NOMO-1 treated with DMSO at 0.1 percent for 48 hours (cell line): Measurements from ENCODE around the gene APLN.

ENCODE experiments used
- DNase-seq: peaks from one replicate; lab custom pipeline; 2025; ENCODE audit not compliant: unreplicated experiment; lab: John Stamatoyannopoulos, UW

APLN gene

DNA sequence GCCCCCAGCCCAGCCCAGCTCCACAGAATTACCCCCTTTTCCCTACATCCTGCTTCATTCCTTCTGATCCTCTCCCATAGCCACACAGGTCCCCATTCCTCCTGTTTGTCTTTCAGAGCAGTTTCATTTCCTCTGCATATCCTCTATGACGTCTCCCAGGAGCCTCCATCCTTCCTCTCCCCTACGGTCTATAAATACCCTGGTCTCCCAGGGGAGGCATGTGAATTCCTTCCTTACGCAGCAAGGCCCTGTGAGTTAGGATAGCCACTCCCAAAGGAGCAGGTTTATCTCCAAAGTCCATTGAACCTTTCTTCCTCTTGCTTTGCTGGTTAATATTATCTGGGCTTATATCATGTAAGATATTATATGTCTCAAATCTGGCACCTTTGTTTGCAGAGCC lies 8.4 kb upstream of the APLN start:
- no peak for DNase-seq

DNA sequence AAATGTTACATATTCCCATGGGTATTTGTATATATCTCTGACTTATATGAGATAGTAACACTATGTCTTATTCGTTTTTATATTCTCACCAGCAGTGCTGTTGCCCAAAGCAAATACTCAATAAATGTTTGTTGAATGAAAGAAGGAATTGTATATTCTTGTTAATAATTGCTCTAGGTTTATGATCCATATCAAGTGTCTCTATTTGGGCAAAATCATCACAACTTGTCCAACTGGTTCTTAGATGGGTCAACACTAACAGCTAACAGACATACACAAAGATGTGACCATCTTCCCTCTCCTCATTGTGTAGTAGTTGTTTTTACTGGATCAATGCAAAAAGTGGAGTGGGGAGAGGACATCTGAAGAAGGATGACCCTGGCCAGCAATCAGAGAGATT lies 6.6 kb upstream of the APLN start:
- DNase-seq = no peak

- DNase-seq = no peak
Measured at GRCh38 chrX:129659861-129660260, 5.1 kb upstream of the APLN start.

GRCh38 chrX:129659141-129659540 lies 4.4 kb upstream of the APLN start:
- DNase-seq = no peak

DNA sequence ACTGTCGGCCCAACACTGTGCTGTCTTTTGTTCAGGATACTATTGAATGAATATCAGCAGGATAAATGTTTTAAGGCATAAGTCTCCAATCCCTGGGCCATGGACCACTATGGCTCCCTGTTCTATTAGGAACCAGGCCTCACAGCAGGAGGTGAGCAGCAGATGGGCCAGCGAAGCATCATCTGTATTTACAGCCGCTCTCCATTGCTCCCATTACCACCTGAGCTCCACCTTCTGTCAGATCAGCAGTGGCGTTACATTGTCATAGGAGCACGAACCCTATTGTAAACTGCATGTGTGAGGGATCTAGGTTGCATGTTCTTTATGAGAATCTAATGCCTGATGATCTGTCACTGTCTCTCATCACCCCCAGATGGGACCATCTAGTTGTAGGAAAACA lies 3.7 kb upstream of the APLN start:
- DNase-seq = no peak

- no peak for DNase-seq
Measured at GRCh38 chrX:129655547-129656249, 942 bp upstream of the APLN start.

GRCh38 chrX:129653971-129654651 lies 645 bp downstream of the APLN start:
- DNase-seq = no peak

DNA sequence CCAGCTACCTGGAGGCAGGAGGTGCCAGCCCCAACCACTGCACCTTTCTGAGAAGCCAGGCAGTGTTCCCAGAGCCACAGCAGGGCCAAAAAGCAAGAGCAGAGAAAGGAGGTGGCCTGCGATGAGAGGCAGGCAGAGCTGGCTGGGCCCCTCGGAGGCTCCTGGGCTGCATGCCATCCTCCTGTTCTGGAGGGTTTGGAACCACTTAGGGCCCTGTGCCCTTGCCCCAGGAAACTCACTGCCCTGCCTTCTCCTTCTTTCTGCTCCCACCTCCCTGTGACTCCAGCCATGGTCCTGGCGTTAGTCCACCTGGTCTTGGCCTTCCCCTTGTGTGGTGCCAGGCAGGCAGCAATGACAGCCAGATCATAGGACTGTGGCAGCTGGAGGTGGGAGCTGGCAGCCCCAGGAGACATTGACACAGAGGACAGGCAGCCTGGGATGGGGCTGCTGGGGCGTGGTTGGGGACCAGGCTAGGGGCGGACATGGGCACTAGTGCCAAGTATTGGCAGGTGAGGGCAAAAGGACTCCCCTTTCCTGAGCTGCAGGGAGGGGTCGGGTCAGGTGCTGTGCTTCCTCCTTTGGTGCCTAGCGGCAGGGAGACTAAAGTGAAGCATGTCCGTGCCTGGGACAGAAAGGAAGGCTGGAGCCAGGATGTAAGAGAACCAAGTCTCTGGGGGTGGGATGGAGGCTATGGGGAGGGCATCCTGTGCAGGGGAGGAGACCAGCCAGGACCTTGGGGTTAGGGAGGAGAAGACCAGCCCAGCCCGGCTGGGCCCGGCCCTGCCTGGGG lies 1.4 kb downstream of the APLN start:
- DNase-seq = no peak

DNA sequence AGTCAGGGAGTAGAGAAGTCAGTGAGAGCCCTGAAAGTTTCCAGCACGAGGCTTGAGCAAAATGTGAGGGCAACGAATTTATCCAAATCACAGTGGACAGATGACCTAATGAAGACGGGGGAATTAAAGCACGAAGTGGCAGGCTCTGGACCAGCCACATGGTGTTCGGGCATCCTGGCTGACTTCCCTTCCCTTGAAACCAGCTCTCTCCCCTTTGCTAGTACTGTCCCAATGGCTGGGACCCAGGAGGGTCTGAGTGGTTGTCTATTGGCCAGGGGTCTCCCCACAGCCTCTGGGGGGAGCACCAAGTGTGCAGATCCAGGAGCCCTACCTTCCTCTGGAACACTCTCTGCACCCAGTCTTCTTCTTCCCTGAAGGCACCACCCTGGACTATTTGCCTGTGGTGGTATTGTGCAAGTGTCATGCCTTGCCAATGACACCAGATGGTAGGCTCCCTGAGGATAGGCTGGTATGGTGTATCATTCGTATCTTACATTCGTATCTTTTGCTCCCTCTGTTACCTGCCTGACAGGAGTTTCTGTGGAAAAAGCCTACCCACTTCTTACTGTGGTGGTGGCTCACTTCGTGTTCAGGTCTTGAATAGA lies 2.1 kb downstream of the APLN start:
- no peak for DNase-seq

DNA sequence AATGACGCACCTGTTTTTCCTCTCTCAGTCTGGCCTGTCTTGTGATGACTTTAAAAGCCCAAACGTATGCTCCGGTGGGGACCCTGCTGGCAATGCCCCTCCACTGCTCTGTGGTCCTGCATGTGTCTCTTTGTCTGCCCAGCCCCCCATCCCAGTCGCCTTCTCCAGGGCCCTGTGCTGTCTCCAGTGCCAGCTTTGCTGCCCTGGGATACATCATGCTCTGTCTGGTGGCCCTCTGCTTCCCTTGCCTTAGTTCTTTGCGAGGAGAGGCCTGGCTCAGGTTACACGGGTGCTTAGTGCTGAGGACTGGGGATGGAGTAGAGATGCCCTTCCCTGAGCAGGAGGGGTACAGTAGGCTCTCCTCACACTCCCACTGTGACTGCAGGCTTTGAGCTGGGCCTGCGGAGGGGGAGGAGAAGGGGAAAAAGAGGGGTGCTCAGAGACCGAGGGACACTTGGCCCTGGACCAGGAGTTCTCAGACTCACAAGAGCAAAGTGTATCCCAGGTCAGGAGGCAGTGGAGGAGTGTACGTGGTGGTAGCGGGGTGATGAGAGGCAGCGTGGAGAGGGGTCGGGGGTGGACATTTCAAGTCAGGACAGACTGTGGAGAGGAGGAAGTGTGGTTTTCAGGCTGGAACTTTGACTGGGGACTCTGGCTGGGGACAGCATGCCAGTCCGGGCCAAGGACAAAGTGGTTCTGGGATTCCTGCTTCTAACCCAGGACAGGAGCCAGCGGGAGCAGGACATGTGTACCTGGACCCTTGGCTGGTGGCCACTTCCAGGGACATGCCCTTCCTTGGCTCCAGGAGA lies 2.8 kb downstream of the APLN start:
- no peak for DNase-seq

- no peak for DNase-seq
Measured at GRCh38 chrX:129650821-129651510, 3.8 kb downstream of the APLN start.

DNA sequence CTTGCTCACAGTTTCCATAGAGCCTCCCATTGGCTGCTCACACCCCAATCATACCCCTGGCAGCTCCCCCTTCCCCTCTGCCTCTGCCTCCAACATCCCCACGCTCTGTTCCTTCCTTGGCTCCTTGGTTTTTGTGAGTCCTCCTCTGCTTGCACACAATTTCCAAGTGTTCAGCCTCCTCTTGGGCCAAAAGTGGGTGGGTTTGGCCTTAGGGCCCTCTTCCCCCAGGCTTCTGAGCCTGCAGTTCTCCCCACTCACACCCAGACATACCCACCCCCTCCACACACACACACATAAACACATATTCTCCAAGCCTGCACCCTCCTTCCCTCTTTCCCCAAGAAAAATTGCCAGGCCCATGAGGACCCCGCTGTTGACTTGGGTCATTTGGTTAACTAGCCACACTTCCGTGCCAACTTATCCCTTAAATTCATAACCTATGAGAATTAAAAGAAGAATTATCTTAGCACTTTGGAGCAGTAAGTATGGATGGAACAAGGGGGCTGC lies 4.5 kb downstream of the APLN start:
- DNase-seq = no peak

GRCh38 chrX:129649268-129650182 lies 5.2 kb downstream of the APLN start:
- no peak for DNase-seq

DNA sequence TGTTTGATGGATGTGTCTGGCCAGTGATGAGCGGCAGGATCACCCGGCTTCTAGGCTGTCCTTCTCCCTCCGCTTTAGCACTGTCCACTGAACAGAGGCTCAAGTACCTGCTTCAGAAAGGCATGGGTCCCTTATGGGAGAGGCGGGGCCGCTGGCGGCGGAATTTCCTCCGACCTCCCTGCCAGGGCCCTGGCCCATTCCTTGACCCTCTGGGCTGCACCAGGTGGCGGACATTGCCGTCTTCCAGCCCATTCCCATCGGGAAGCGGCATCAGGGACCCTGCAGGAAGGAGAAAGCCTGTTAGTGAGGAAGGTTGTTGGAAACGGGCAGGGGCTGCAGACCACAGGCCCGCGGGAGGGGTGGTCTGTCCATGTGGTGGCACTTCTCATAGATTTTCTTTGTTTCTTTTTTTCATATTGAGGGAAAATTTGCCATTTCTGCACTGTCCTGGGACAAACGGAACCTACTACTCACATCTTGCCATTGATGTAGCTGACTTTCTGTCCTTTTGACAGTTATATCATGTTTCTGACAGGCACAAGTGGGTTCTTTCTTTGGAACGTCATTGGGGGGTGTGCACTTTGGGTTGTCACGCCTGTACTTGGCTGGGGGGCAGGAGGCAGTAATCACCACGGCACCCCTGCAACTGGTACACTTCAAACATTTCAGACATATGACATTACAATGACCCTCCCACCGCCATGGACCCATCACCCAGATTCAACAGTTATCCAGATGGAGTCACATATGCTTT lies 6.1 kb downstream of the APLN start:
- no peak for DNase-seq

- no peak for DNase-seq
Measured at GRCh38 chrX:129647418-129648410, 7.0 kb downstream of the APLN start.

- no peak for DNase-seq
Measured at GRCh38 chrX:129646566-129647417, 8.0 kb downstream of the APLN start.
